WERI-Rb-1 (cell line): ENCODE results near the gene ARL14.

Experiments used
- DNase-seq: peaks from one replicate; pipeline ENCODE4 v3.0.0-alpha.2; 2020
- H3K27ac ChIP-seq: fragments of 250-450 bp; sonication (Bioruptor Pico); 2 replicates; pipeline ENCODE4 v1.5.1; 2020; ENCODE audit warnings: mild to moderate bottlenecking, moderate library complexity
- H3K27me3 ChIP-seq: fragments of 250-450 bp; sonication (Bioruptor Pico); 2 replicates; pipeline ENCODE4 v1.5.1; 2021; ENCODE audit warnings: mild to moderate bottlenecking, low read depth, moderate library complexity; ENCODE audit not compliant: insufficient read depth, severe bottlenecking
- H3K36me3 ChIP-seq: fragments of 250-450 bp; sonication (Bioruptor Pico); 2 replicates; pipeline ENCODE4 v1.5.1; 2020; ENCODE audit warnings: mild to moderate bottlenecking, moderate library complexity
- H3K4me3 ChIP-seq: 2 replicates; pipeline ENCODE4 v1.5.1; 2011; ENCODE audit warnings: low read depth, mild to moderate bottlenecking, control low read depth, low read length
- H3K9me3 ChIP-seq: fragments of 250-450 bp; sonication (Bioruptor Pico); 2 replicates; pipeline ENCODE4 v1.5.1; 2021; ENCODE audit warnings: mild to moderate bottlenecking, moderate library complexity; ENCODE audit not compliant: severe bottlenecking
- TF ChIP-seq, protein P1 (sequence below): IDR thresholded peaks from 2 replicates; pipeline ENCODE4 v1.5.1; 2011; ENCODE audit warnings: low read depth, mild to moderate bottlenecking, control low read depth, inconsistent platforms, low read length

ARL14 gene

DNA sequence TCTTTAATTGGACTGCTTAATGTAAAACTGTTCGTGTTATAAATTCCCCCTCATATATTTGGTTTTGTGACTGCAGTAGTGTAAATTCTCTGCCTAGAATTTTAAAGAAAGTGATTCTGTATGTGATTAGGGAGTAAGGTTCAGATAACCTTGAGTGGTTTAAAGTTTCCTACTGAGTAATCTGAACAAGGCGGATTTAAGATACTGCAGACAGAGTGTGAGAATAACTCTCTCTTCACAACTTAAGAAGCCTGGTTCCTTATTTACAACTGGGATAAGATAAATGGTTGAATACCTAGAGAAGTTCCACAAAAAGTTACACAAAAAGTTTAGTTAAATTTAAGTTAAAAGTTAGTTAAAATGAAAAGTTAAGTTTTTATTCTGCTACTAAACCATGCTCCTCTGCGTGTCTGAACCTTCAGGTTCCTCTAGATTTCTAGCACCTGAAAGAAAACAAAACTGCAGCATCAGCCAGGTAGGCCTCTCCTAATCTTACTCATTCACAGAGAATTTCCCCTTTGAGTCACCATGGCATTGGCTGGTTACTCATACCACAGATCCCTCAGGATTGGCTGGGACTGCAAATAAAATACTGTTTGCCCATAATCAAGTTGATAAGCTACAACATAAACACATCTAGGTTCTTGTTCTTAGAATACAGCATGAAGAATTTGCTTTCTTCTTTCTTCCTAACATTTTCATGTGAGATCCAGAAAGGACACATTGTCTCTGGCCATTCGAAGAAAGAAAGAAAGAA, at the start of gene ARL14:
TSS of gene ARL14 (plus strand) at position 614 of the 757 bp plus-strand sequence. CDS start 187 bp downstream, outside the sequence.
- no peak for DNase-seq
- Histone ChIP-seq H3K4me3 (no peak within 1 kb of the TSS), H3K27me3 (no peaks in the 10 kb centered on the region), H3K27ac (no peak within 1 kb of the TSS), H3K9me3 (no peaks in the 10 kb centered on the region), H3K36me3 (no peaks in the 10 kb centered on the region)
- TF ChIP-seq, protein P1, sequence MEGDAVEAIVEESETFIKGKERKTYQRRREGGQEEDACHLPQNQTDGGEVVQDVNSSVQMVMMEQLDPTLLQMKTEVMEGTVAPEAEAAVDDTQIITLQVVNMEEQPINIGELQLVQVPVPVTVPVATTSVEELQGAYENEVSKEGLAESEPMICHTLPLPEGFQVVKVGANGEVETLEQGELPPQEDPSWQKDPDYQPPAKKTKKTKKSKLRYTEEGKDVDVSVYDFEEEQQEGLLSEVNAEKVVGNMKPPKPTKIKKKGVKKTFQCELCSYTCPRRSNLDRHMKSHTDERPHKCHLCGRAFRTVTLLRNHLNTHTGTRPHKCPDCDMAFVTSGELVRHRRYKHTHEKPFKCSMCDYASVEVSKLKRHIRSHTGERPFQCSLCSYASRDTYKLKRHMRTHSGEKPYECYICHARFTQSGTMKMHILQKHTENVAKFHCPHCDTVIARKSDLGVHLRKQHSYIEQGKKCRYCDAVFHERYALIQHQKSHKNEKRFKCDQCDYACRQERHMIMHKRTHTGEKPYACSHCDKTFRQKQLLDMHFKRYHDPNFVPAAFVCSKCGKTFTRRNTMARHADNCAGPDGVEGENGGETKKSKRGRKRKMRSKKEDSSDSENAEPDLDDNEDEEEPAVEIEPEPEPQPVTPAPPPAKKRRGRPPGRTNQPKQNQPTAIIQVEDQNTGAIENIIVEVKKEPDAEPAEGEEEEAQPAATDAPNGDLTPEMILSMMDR: no peak

DNA sequence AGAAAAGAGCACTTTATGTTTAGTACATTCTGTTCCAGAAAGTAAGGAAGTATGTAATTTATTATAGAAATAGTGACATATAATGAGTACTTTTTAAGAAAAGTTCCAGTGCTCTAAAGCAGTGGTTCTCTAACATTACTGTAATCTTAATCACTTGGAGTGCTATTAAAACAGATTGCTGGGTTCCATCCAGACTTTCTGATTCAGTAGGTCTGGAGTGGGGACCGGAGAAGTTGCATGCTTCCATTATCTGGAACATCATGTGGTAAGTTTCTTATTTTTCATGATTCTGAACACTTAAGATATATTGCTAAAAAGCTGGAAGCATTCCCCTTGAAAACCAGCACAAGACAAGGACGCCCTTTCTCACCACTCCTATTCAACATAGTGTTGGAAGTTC, 47.5 kb upstream of the ARL14 start:
- no peaks in the 10 kb centered on the region for H3K9me3 ChIP-seq
- TF ChIP-seq, protein P1: no peak
- no peaks in the 10 kb centered on the region for H3K36me3 ChIP-seq
- H3K4me3 ChIP-seq: no peak overlapping the region
- no peak for DNase-seq
- no peaks in the 10 kb centered on the region for H3K27me3 ChIP-seq
- no peak overlapping the region for H3K27ac ChIP-seq

DNA sequence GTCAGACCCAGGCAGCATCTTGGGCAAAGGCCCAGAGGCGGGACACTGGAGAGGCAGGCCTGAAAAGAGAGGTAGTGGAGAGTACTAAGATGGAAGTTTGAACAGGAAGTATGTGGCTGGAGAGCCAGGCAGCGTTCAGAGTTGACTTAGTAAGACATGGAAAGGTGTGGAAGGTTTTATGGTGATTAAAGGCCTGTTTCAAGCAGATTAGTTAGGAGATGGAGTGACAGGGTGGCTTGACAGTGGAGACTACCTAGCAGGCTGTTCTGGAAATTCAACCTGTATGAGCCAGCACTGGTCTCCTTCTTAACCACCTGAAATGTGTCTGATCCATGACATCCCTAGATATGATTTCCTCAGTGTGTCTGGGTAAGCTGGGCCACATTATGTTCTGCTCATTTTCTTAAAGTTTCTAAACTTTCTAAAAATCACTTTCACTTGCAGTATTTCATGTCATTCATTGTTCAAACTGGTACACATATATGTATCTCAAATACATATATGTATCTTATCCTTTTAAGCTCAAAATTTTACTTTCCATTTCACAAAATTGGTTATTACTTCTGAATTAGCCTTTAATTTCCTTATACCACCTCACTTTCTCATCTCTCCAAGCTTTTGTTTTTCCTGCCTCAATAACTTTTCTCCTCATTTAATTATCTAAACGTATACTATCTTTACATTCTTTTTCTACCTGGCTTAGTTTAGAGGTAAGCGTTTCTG, 43.4 kb upstream of the ARL14 start:
- Histone ChIP-seq H3K36me3 (no peaks in the 10 kb centered on the region), H3K27ac (no peak overlapping the region), H3K27me3 (no peaks in the 10 kb centered on the region), H3K9me3 (no peaks in the 10 kb centered on the region), H3K4me3 (no peak overlapping the region)
- no peak for DNase-seq
- TF ChIP-seq, protein P1: no peak

DNA sequence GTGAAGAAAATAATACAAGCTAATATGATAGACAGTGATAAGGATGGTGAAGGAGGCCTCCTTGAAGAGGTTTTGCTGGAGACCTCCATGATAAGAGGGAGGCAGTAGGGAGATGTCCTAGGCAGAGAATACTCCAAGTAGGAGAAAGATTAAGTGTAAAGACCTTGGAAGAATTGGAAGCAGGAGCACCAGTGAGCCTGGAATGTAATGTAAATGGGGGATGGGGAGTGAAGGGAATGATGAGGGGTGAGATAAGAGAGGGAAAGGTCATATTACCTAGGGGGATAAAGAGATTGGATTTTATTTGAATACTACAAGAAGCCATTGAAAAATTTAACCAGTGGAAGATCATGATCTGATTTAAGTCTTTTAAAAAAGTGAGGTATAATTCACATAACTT, 41.7 kb upstream of the ARL14 start:
- no peak for DNase-seq
- no peak overlapping the region for H3K4me3 ChIP-seq

DNA sequence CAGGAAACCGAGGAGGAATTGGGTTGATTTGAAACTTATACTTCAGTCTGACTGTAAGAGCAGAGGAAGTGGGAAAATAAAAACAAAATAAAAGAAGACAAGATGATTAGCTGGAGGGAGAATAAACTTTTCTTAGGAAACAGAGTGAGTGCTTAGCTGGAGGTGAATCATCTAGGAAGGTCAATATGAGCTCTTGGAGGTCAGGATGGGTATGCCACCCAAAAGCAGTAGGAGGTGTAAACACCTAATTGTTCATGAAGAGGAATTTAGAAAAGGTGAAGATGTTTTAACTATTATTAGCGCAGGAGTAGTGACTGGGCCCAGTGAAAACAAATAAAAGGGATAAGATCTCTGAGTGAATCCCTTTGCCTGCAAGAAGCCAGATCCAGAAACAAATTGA, 39.9 kb upstream of the ARL14 start:
- DNase-seq: no peak
- Histone ChIP-seq H3K9me3 (no peaks in the 10 kb centered on the region), H3K36me3 (no peaks in the 10 kb centered on the region), H3K27ac (no peak overlapping the region), H3K27me3 (no peaks in the 10 kb centered on the region), H3K4me3 (no peak overlapping the region)
- TF ChIP-seq, protein P1: no peak

More for the DNA sequence above, 41.7 kb upstream of the ARL14 start:
- Histone ChIP-seq H3K27ac (no peak overlapping the region), H3K36me3 (no peaks in the 10 kb centered on the region), H3K9me3 (no peaks in the 10 kb centered on the region), H3K27me3 (no peaks in the 10 kb centered on the region)
- TF ChIP-seq, protein P1: no peak
